Tongue (tissue), 2 donors: ENCODE data around the gene MRPL55. TPM values are rescaled to one million over a fixed set of nuclear protein-coding genes. Genes with fewer than 3 reads are reported as not detected.

Source experiments
- DNase-seq: peaks from one replicate; pipeline ENCODE4 v3.0.0-alpha.2; 2015
- total RNA-seq: library from RNA; depleted of rRNA; stranded (reverse); fragments of >200 nt; gene quantifications from one replicate; pipeline ENCODE4 v1.2.3, GENCODE V29; 2014

The MRPL55 gene
- total RNA-seq, 1 donor from 2014 or later, result 28.7 TPM

GRCh38 chr1:228068359-228068758, 40.7 kb downstream of the MRPL55 start:
- no peak for DNase-seq

- no peak for DNase-seq
Observed at GRCh38 chr1:228066891-228067654, 42.0 kb downstream of the MRPL55 start.

GRCh38 chr1:228066416-228066815, 42.7 kb downstream of the MRPL55 start:
- no peak for DNase-seq

GRCh38 chr1:228065543-228066347, 43.4 kb downstream of the MRPL55 start:
- no peak for DNase-seq

DNA sequence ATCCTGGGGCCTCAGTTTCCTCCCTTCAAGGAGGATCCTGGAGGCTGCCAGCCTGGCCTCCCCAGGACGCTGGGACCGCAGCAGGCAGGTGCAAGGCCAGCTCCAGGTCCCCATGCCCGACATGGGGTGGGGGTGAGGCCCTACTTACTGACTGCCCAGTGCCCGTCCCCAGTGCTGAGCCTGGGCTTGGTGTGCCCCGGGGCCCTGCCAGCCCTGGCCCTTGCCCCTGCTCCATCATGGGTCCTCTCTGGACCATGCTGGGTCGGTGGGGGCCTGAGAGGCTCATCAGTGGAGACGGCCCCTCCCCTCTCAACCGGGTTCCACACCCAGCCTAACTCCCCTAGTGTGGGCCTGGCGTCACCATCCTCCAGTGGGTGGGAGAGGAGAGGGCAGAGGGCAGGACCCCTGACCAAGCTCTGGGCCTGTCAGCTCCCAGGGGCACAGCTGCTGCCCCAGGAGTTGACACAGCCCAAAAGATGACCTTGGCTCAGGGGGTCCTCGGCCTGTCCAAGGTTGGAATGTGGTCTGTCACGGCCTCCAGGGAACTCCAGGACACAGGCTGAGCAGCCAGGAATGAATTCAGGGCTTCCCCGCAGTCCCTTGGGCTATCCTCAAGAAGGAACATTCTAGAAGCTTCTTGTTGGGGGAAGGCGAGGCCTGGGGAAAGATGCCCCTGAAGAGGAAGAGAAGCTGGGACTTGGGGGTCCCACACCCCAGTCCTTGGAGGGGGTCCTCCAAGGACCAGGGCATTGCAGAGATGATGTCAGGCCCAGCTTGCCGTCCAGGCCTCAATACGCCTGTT, 44.2 kb downstream of the MRPL55 start:
- no peak for DNase-seq

DNA sequence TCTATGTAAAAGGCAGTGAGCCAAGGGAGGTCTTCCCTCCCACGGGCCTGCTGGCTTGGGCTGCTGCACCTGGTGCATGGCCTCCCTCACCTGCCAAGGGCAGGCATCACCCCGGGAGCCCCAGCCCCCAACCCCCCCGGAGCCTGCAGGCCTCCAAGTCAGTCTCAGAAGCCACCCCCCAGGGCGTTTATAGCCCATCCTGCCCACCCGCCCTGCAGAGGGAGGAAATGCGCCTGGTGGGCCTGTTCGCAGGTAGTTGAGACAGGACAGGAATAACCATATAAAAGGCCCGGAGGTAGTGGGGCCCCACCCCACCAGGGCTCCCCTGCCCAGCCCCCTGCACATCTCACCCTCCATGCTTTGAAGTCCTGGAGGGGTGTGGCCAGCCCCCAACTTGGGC, 44.8 kb downstream of the MRPL55 start:
- no peak for DNase-seq

DNA sequence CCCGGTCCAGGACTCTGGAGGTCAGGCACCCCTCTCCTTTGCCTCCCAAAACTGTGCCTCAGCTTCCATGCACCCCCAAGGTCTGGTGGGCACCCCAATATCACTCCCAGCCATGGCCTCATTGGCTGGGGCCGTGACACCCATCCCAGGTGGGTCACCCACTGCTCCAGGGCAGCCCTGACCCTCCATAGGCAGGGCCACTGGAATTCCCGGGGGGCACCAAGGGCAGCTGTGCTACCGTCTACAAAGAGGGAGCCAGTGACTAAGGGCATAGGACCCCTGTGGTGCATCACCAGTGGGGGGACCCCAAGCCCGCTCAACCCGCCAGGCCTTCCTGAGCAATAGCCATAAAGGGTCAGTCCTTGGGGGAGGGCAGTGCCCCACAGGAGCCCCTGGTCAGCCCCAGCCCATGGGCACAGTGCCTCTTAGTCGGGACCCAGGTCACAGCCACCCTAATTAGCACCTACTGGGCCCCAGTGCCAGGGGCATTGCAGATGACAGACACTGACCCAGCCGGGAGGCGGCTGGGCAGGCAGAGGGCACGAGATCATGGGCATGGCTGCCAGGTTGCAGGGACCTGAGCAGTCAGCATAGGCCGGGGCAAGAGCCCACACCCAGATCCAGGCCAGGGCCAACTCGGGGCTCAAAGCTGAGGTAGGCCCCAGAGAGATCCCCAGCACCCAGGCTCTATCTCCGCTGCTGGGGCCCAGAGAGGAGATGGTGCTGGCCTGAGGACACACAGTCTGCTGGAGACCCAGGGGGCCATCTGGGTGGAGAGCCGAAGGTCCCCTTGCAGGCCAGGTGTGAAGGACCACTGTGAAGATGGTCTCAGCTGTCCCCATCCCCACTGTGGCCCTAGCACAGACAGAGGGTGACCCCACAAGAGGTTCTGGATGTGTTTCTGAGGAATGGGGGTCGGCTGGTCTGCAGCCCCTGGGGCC, 45.6 kb downstream of the MRPL55 start:
- DNase-seq, result no peak

- DNase-seq, result no peak
Observed at GRCh38 chr1:228062812-228063211, 46.3 kb downstream of the MRPL55 start.

DNA sequence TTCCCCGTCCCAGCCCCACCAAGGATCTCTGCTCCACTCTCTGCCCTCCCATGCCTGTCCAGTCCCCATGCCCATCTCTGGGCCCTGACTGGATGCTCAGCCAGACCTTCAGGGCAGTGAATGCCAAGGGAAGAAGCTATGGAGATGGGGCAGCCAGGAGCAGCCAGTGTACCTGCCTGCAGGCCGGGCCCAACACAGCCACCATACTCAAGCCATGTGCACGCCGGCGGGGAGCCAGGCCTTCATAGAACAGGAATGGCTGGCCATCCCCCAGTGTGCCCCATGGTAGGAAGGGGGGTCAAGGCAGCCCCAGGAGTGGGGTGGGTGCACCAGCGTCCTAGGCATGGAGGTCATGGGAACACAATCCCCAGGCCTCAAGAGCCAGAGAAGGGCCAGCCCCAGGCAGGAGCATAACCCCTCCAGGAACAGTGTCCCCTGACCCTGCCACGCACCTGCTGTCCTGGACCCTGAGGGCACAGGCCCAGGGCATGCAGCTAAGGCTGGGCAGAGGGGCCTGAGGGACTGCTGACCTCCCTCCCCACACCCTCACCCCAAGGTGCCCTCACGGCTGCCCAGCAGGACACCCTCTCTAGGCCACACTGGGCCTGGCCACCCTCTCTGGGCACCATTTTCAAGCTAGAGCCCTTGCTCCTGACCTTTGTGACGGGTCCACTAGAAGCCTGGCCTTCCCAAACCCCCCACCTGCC, 46.9 kb downstream of the MRPL55 start:
- DNase-seq, result no peak

DNA sequence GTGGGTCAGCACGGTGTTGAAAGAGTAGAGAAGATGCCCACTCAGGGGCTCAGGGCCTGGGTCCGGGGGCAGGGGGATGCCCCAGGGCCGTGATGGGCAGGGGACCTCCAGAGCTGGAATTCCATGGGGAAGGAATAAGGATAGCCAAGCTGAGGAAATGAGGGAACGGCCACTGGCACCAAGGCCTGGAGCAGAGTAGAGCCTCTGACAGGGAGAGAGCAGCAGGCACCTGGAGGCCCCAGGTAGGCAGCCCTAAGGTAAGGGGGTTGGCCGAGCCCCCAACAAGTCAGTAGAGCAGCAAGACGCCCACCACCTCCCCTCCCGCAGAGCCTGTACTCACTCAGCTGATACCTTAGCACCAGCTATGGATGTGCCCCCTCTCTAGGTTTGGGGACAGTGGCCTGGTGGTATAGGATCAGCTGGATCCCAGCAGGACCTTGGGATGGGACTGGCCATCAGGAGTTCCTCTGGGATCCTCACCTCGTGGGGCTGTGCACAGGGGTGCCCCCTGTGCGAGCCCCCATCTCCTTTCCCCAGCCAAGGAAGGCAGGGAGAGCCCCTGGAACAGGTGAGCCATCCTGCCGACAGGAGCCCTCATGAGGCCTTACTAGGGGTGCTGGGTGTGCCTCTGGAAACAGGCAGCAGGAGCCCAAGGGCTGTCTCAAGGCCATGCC, 47.6 kb downstream of the MRPL55 start:
- no peak for DNase-seq

DNA sequence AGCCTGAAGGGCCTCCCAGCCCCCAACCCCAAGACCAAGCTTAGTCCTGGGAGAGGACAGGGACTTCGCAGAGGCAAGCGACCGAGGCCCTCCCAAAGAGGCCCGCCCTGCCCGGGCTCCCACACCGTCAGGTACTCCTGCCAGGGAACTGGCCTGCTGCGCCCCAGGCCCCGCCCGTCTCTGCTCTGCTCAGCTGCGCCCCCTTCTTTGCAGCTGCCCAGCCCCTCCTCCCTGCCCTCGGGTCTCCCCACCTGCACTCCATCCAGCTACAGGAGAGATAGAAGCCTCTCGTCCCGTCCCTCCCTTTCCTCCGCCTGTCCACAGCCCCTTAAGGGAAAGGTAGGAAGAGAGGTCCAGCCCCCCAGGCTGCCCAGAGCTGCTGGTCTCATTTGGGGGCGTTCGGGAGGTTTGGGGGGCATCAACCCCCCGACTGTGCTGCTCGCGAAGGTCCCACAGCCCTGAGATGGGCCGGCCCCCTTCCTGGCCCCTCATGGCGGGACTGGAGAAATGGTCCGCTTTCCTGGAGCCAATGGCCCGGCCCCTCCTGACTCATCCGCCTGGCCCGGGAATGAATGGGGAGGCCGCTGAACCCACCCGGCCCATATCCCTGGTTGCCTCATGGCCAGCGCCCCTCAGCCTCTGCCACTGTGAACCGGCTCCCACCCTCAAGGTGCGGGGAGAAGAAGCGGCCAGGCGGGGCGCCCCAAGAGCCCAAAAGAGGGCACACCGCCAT, 48.5 kb downstream of the MRPL55 start:
- peak; percentile 20 for DNase-seq

GRCh38 chr1:228059634-228060457, 49.3 kb downstream of the MRPL55 start:
- peak; percentile 61 for DNase-seq

DNA sequence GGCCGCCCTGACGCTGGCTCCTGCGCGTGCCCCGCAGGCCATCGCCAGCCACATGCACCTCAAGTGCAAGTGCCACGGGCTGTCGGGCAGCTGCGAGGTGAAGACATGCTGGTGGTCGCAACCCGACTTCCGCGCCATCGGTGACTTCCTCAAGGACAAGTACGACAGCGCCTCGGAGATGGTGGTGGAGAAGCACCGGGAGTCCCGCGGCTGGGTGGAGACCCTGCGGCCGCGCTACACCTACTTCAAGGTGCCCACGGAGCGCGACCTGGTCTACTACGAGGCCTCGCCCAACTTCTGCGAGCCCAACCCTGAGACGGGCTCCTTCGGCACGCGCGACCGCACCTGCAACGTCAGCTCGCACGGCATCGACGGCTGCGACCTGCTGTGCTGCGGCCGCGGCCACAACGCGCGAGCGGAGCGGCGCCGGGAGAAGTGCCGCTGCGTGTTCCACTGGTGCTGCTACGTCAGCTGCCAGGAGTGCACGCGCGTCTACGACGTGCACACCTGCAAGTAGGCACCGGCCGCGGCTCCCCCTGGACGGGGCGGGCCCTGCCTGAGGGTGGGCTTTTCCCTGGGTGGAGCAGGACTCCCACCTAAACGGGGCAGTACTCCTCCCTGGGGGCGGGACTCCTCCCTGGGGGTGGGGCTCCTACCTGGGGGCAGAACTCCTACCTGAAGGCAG, 50.0 kb downstream of the MRPL55 start:
- DNase-seq, result no peak

- DNase-seq, result no peak
Observed at GRCh38 chr1:228058172-228058948, 50.7 kb downstream of the MRPL55 start.
